ENCODE results near the gene KCNMA1. TPM values are rescaled to one million over a fixed set of nuclear protein-coding genes. Genes with fewer than 3 reads are reported as not detected.

Gene KCNMA1
- total RNA-seq, 1 donor from 2014 or later, result not detected

- no peaks in the 10 kb centered on the region for H3K27me3 Mint-ChIP-seq
- H3K36me3 Mint-ChIP-seq (ENCODE audit: low read depth), result no peaks in the 10 kb centered on the region
- no peak overlapping the region for H3K4me3 Mint-ChIP-seq
- H3K9me3 Mint-ChIP-seq, result no peaks in the 10 kb centered on the region
- no peak overlapping the region for H3K27ac Mint-ChIP-seq
- no peak for DNase-seq
- intact Hi-C loops (cut with micrococcal nuclease), result no loop called here
- no peaks in the 10 kb centered on the region for H3K4me1 Mint-ChIP-seq
Measured at GRCh38 chr10:77334501-77334900, 303.1 kb downstream of the KCNMA1 start.

- no peaks in the 10 kb centered on the region for H3K36me3 Mint-ChIP-seq (ENCODE audit: low read depth)
- intact Hi-C loops (cut with micrococcal nuclease), result no loop called here
Measured at GRCh38 chr10:77333610-77334340, 303.8 kb downstream of the KCNMA1 start.

GRCh38 chr10:77332256-77332655, 305.4 kb downstream of the KCNMA1 start:
- no peaks in the 10 kb centered on the region for H3K4me1 Mint-ChIP-seq
- no peak overlapping the region for H3K4me3 Mint-ChIP-seq
- no peaks in the 10 kb centered on the region for H3K27me3 Mint-ChIP-seq
- intact Hi-C loops (cut with micrococcal nuclease), result no loop called here
- H3K27ac Mint-ChIP-seq, result no peak overlapping the region
- no peak for DNase-seq
- H3K36me3 Mint-ChIP-seq (ENCODE audit: low read depth), result no peaks in the 10 kb centered on the region
- no peaks in the 10 kb centered on the region for H3K9me3 Mint-ChIP-seq

More at GRCh38 chr10:77333610-77334340, 303.8 kb downstream of the KCNMA1 start:
- no peaks in the 10 kb centered on the region for H3K27me3 Mint-ChIP-seq
- no peak overlapping the region for H3K4me3 Mint-ChIP-seq
- no peak for DNase-seq
- H3K27ac Mint-ChIP-seq, result no peak overlapping the region
- H3K9me3 Mint-ChIP-seq, result no peaks in the 10 kb centered on the region
- H3K4me1 Mint-ChIP-seq, result no peaks in the 10 kb centered on the region

- Mint-ChIP-seq H3K27me3 (no peaks in the 10 kb centered on the region), H3K4me1 (no peaks in the 10 kb centered on the region), H3K27ac (no peak overlapping the region), H3K9me3 (no peaks in the 10 kb centered on the region), H3K36me3 (ENCODE audit: low read depth) (no peaks in the 10 kb centered on the region), H3K4me3 (no peak overlapping the region)
- DNase-seq, result peak; percentile 63
- intact Hi-C loops (cut with micrococcal nuclease), result no loop called here
Measured at GRCh38 chr10:77328272-77328816, 309.3 kb downstream of the KCNMA1 start.

GRCh38 chr10:77325233-77325537, 312.4 kb downstream of the KCNMA1 start:
- peaks cover 3% of the 10 kb centered on the region for H3K9me3 Mint-ChIP-seq
- no peak overlapping the region for H3K4me3 Mint-ChIP-seq
- H3K4me1 Mint-ChIP-seq, result no peaks in the 10 kb centered on the region
- no peaks in the 10 kb centered on the region for H3K36me3 Mint-ChIP-seq (ENCODE audit: low read depth)
- DNase-seq, result no peak
- intact Hi-C loops (cut with micrococcal nuclease), result no loop called here
- H3K27ac Mint-ChIP-seq, result no peak overlapping the region
- no peaks in the 10 kb centered on the region for H3K27me3 Mint-ChIP-seq

- intact Hi-C loops (cut with micrococcal nuclease), result no loop called here
- no peaks in the 10 kb centered on the region for H3K4me1 Mint-ChIP-seq
- H3K27me3 Mint-ChIP-seq, result no peaks in the 10 kb centered on the region
- no peak for DNase-seq
- H3K36me3 Mint-ChIP-seq (ENCODE audit: low read depth), result no peaks in the 10 kb centered on the region
- H3K27ac Mint-ChIP-seq, result no peak overlapping the region
- H3K4me3 Mint-ChIP-seq, result no peak overlapping the region
- H3K9me3 Mint-ChIP-seq, result peaks cover 3% of the 10 kb centered on the region
Measured at GRCh38 chr10:77321838-77322237, 315.8 kb downstream of the KCNMA1 start.

GRCh38 chr10:77320971-77321471, 316.6 kb downstream of the KCNMA1 start:
- H3K36me3 Mint-ChIP-seq (ENCODE audit: low read depth), result no peaks in the 10 kb centered on the region
- no peaks in the 10 kb centered on the region for H3K4me1 Mint-ChIP-seq
- no peak overlapping the region for H3K27ac Mint-ChIP-seq
- no peaks in the 10 kb centered on the region for H3K27me3 Mint-ChIP-seq
- H3K4me3 Mint-ChIP-seq, result no peak overlapping the region
- peaks cover 3% of the 10 kb centered on the region for H3K9me3 Mint-ChIP-seq
- intact Hi-C loops (cut with micrococcal nuclease), result no loop called here
- no peak for DNase-seq

- H3K27me3 Mint-ChIP-seq, result no peaks in the 10 kb centered on the region
- H3K27ac Mint-ChIP-seq, result no peak overlapping the region
- H3K4me3 Mint-ChIP-seq, result no peak overlapping the region
- intact Hi-C loops (cut with micrococcal nuclease), result no loop called here
- H3K4me1 Mint-ChIP-seq, result no peaks in the 10 kb centered on the region
- peaks cover 3% of the 10 kb centered on the region for H3K9me3 Mint-ChIP-seq
- H3K36me3 Mint-ChIP-seq (ENCODE audit: low read depth), result no peaks in the 10 kb centered on the region
- DNase-seq, result no peak
Measured at GRCh38 chr10:77319557-77319956, 318.1 kb downstream of the KCNMA1 start.

GRCh38 chr10:77318739-77319138, 318.9 kb downstream of the KCNMA1 start:
- Mint-ChIP-seq H3K9me3 (peaks cover 3% of the 10 kb centered on the region), H3K4me1 (no peaks in the 10 kb centered on the region), H3K4me3 (no peak overlapping the region), H3K27me3 (no peaks in the 10 kb centered on the region), H3K27ac (no peak overlapping the region), H3K36me3 (ENCODE audit: low read depth) (no peaks in the 10 kb centered on the region)
- intact Hi-C loops (cut with micrococcal nuclease), result no loop called here
- DNase-seq, result no peak

GRCh38 chr10:77317221-77317620, 320.4 kb downstream of the KCNMA1 start:
- DNase-seq, result no peak
- Mint-ChIP-seq H3K4me1 (no peaks in the 10 kb centered on the region), H3K9me3 (peaks cover 3% of the 10 kb centered on the region), H3K36me3 (ENCODE audit: low read depth) (no peaks in the 10 kb centered on the region), H3K27ac (no peak overlapping the region), H3K27me3 (no peaks in the 10 kb centered on the region), H3K4me3 (no peak overlapping the region)
- intact Hi-C loops (cut with micrococcal nuclease), result no loop called here

- H3K4me1 Mint-ChIP-seq, result no peaks in the 10 kb centered on the region
- DNase-seq, result no peak
- no peaks in the 10 kb centered on the region for H3K27me3 Mint-ChIP-seq
- intact Hi-C loops (cut with micrococcal nuclease), result no loop called here
- H3K36me3 Mint-ChIP-seq (ENCODE audit: low read depth), result no peaks in the 10 kb centered on the region
- H3K27ac Mint-ChIP-seq, result no peak overlapping the region
- H3K4me3 Mint-ChIP-seq, result no peak overlapping the region
- no peaks in the 10 kb centered on the region for H3K9me3 Mint-ChIP-seq
Measured at GRCh38 chr10:77315496-77316129, 322.0 kb downstream of the KCNMA1 start.

GRCh38 chr10:77313066-77313750, 324.4 kb downstream of the KCNMA1 start:
- no peaks in the 10 kb centered on the region for H3K4me1 Mint-ChIP-seq

GRCh38 chr10:77311186-77311585, 326.4 kb downstream of the KCNMA1 start:
- DNase-seq, result no peak
- intact Hi-C loops (cut with micrococcal nuclease), result no loop called here
- no peak overlapping the region for H3K4me3 Mint-ChIP-seq
- no peaks in the 10 kb centered on the region for H3K4me1 Mint-ChIP-seq
- H3K36me3 Mint-ChIP-seq (ENCODE audit: low read depth), result no peaks in the 10 kb centered on the region
- no peaks in the 10 kb centered on the region for H3K27me3 Mint-ChIP-seq
- no peak overlapping the region for H3K27ac Mint-ChIP-seq
- no peaks in the 10 kb centered on the region for H3K9me3 Mint-ChIP-seq

More at GRCh38 chr10:77313066-77313750, 324.4 kb downstream of the KCNMA1 start:
- H3K27me3 Mint-ChIP-seq, result no peaks in the 10 kb centered on the region
- H3K36me3 Mint-ChIP-seq (ENCODE audit: low read depth), result no peaks in the 10 kb centered on the region
- intact Hi-C loops (cut with micrococcal nuclease), result no loop called here
- DNase-seq, result no peak
- H3K4me3 Mint-ChIP-seq, result no peak overlapping the region
- H3K27ac Mint-ChIP-seq, result no peak overlapping the region
- no peaks in the 10 kb centered on the region for H3K9me3 Mint-ChIP-seq

GRCh38 chr10:77310288-77310840, 327.2 kb downstream of the KCNMA1 start:
- H3K9me3 Mint-ChIP-seq, result no peaks in the 10 kb centered on the region
- no peak for DNase-seq
- intact Hi-C loops (cut with micrococcal nuclease), result no loop called here
- no peak overlapping the region for H3K4me3 Mint-ChIP-seq
- no peaks in the 10 kb centered on the region for H3K36me3 Mint-ChIP-seq (ENCODE audit: low read depth)
- no peaks in the 10 kb centered on the region for H3K4me1 Mint-ChIP-seq
- H3K27me3 Mint-ChIP-seq, result no peaks in the 10 kb centered on the region
- no peak overlapping the region for H3K27ac Mint-ChIP-seq
